Activated CD4-positive, alpha-beta T cell treated with anti-CD3 and anti-CD28 coated beads, Interleukin-2, Interleukin-6, amounts not matched to agents 100 ng/mL and 50 ng/mL, durations not matched to agents 16 hours and 8 hours (primary cell): ENCODE data around the gene RNASE11.
A peak's percentile ranks its signal among the peaks of the same experiment; 100 is the strongest.
"Not testable (repeated sequence)": the region's sequence is repeated elsewhere in the genome, so short reads cannot be mapped to it uniquely, and the experiment has no call there.

Source experiments
- DNase-seq: peaks from one replicate; pipeline ENCODE4 v3.0.0-alpha.2; 2020

Gene RNASE11

GRCh38 chr14:20613094-20614037 is 25.6 kb upstream of the RNASE11 start:
- DNase-seq: peak; percentile 96

GRCh38 chr14:20612403-20612802 is 24.6 kb upstream of the RNASE11 start:
- no peak for DNase-seq

GRCh38 chr14:20611277-20611676 is 23.5 kb upstream of the RNASE11 start:
- DNase-seq: no peak

- peak; percentile 90 for DNase-seq
These were observed 22.4 kb upstream of the RNASE11 start for GRCh38 chr14:20610002-20610765.

GRCh38 chr14:20609215-20610001 is 21.6 kb upstream of the RNASE11 start:
- DNase-seq: peak; percentile 92

- DNase-seq: no peak
These were observed 20.7 kb upstream of the RNASE11 start for GRCh38 chr14:20608383-20609110.

GRCh38 chr14:20607617-20608016 is 19.8 kb upstream of the RNASE11 start:
- peak; percentile 58 for DNase-seq

- DNase-seq: no peak
These were observed 19.1 kb upstream of the RNASE11 start for GRCh38 chr14:20606902-20607242.

GRCh38 chr14:20606190-20606901 is 18.5 kb upstream of the RNASE11 start:
- DNase-seq: no peak

GRCh38 chr14:20603813-20604690 is 16.3 kb upstream of the RNASE11 start:
- no peak for DNase-seq

GRCh38 chr14:20602583-20602982 is 14.8 kb upstream of the RNASE11 start:
- DNase-seq: no peak

GRCh38 chr14:20601522-20601921 is 13.7 kb upstream of the RNASE11 start:
- no peak for DNase-seq

- no peak for DNase-seq
These were observed 9.3 kb upstream of the RNASE11 start for GRCh38 chr14:20597108-20597507.

GRCh38 chr14:20595726-20596125 is 7.9 kb upstream of the RNASE11 start:
- DNase-seq: not testable (repeated sequence)

- no peak for DNase-seq
These were observed 4.8 kb upstream of the RNASE11 start for GRCh38 chr14:20592574-20592973.

- no peak for DNase-seq
These were observed 3.4 kb upstream of the RNASE11 start, which contains the start of gene RNASE12 for GRCh38 chr14:20591235-20591634. TSS of gene RNASE12 (minus strand) at chr14:20591376. CDS start at chr14:20590723, 653 bp downstream.

GRCh38 chr14:20583908-20584307 is 3.9 kb downstream of the RNASE11 start:
- DNase-seq: no peak

- DNase-seq: no peak
These were observed 4.7 kb downstream of the RNASE11 start for GRCh38 chr14:20583142-20583541.

GRCh38 chr14:20580242-20580641 is 7.6 kb downstream of the RNASE11 start:
- no peak for DNase-seq

- no peak for DNase-seq
These were observed 8.9 kb downstream of the RNASE11 start for GRCh38 chr14:20578784-20579502.
